Central memory CD4-positive, alpha-beta T cell (primary cell): ENCODE data around the gene MARK2.

ENCODE experiments used
- DNase-seq: peaks from one replicate; pipeline ENCODE4 v3.0.0; 2022

The MARK2 gene

GRCh38 chr11:63831326-63831725 lies 7.6 kb upstream of the MARK2 start:
- DNase-seq = no peak

GRCh38 chr11:63832336-63832735 lies 6.6 kb upstream of the MARK2 start:
- no peak for DNase-seq

- no peak for DNase-seq
These were observed 5.9 kb upstream of the MARK2 start for GRCh38 chr11:63833048-63833447.

- DNase-seq = no peak
These were observed 4.3 kb upstream of the MARK2 start for GRCh38 chr11:63834535-63835157.

- no peak for DNase-seq
These were observed 3.8 kb upstream of the MARK2 start for GRCh38 chr11:63835158-63835545.

- DNase-seq = peak; percentile 67
These were observed 1.8 kb upstream of the MARK2 start for GRCh38 chr11:63837027-63837688.

- DNase-seq = no peak
These were observed 1.2 kb upstream of the MARK2 start for GRCh38 chr11:63837739-63838138.

- DNase-seq = no peak
These were observed 696 bp upstream of the MARK2 start for GRCh38 chr11:63838150-63838677.

- DNase-seq = peak; percentile 23
These were observed 822 bp downstream of the MARK2 start for GRCh38 chr11:63839508-63840355.

- DNase-seq = no peak
These were observed 1.6 kb downstream of the MARK2 start for GRCh38 chr11:63840356-63841060.

GRCh38 chr11:63841554-63841953 lies 2.6 kb downstream of the MARK2 start:
- no peak for DNase-seq

- no peak for DNase-seq
These were observed 4.1 kb downstream of the MARK2 start for GRCh38 chr11:63843041-63843440.

GRCh38 chr11:63844836-63845235 lies 5.9 kb downstream of the MARK2 start:
- DNase-seq = no peak

GRCh38 chr11:63845303-63845702 lies 6.4 kb downstream of the MARK2 start:
- no peak for DNase-seq

GRCh38 chr11:63845911-63846310 lies 7.0 kb downstream of the MARK2 start:
- no peak for DNase-seq

- no peak for DNase-seq
These were observed 8.0 kb downstream of the MARK2 start for GRCh38 chr11:63846897-63847296.

GRCh38 chr11:63847363-63847762 lies 8.5 kb downstream of the MARK2 start:
- no peak for DNase-seq

- DNase-seq = no peak
These were observed 10.8 kb downstream of the MARK2 start for GRCh38 chr11:63849691-63850090.

- no peak for DNase-seq
These were observed 12.0 kb downstream of the MARK2 start for GRCh38 chr11:63850920-63851319.

GRCh38 chr11:63851364-63851763 lies 12.5 kb downstream of the MARK2 start:
- DNase-seq = no peak

GRCh38 chr11:63853476-63853875 lies 14.6 kb downstream of the MARK2 start:
- peak; percentile 27 for DNase-seq

GRCh38 chr11:63854696-63855095 lies 15.8 kb downstream of the MARK2 start:
- DNase-seq = no peak

- DNase-seq = no peak
These were observed 17.1 kb downstream of the MARK2 start for GRCh38 chr11:63855975-63856374.
